Calu3 (cell line): Measurements from ENCODE around the gene TTC33. TPM values are rescaled to one million over a fixed set of nuclear protein-coding genes. Genes with fewer than 3 reads are reported as not detected.
"Not testable (repeated sequence)": the region's sequence is repeated elsewhere in the genome, so short reads cannot be mapped to it uniquely, and the experiment has no call there.

ENCODE experiments used
- BruUV-seq: library from RNA; stranded (reverse); fragments of 400-500 nt; replicated peaks from 2 replicates; lab custom pipeline; 2021; lab: Mats Ljungman, UMichigan
- CTCF ChIA-PET: fragments of 300-600 bp; sonication (Branson Sonifier 250); formaldehyde crosslinking; loops from one replicate; lab custom pipeline; 2022; ENCODE audit warnings: antibody characterized with exemption; lab: Charles Lee
- DNase-seq: peaks from one replicate; pipeline ENCODE4 v3.0.0; 2022
- H3K27ac Mint-ChIP-seq: one replicate; pipeline ENCODE4 v1.8.0; 2022; ENCODE audit warnings: mixed read lengths; ENCODE audit not compliant: unreplicated experiment
- H3K27me3 Mint-ChIP-seq: one replicate; pipeline ENCODE4 v1.8.0; 2022; ENCODE audit warnings: mixed read lengths; ENCODE audit not compliant: unreplicated experiment
- H3K36me3 Mint-ChIP-seq: one replicate; pipeline ENCODE4 v1.8.0; 2022; ENCODE audit warnings: mild to moderate bottlenecking, moderate library complexity, mixed read lengths; ENCODE audit not compliant: insufficient read depth, unreplicated experiment
- H3K4me1 Mint-ChIP-seq: one replicate; pipeline ENCODE4 v1.8.0; 2022; ENCODE audit warnings: mild to moderate bottlenecking, low read depth, mixed read lengths; ENCODE audit not compliant: unreplicated experiment
- H3K4me3 Mint-ChIP-seq: one replicate; pipeline ENCODE4 v1.8.0; 2022; ENCODE audit warnings: mild to moderate bottlenecking, low read depth, moderate library complexity, mixed read lengths; ENCODE audit not compliant: unreplicated experiment
- H3K9me3 Mint-ChIP-seq: one replicate; pipeline ENCODE4 v1.8.0; 2022; ENCODE audit warnings: low read depth, mixed read lengths; ENCODE audit not compliant: unreplicated experiment
- CTCF ChIP-seq: fragments of 200-600 bp; IDR thresholded peaks from one replicate; pipeline ENCODE4 v1.8.0; 2022; ENCODE audit warnings: antibody characterized with exemption; ENCODE audit not compliant: unreplicated experiment
- intact Hi-C: fragments of 100-400 bp; cut with micrococcal nuclease; formaldehyde crosslinking; loops from one replicate; pipeline ENCODE4 v1.10.0; 2022; ENCODE audit not compliant: unreplicated experiment
- total RNA-seq: library from RNA; stranded (reverse); gene quantifications from 2 replicates; pipeline ENCODE4 v1.2.3, GENCODE V29; 2022

The TTC33 gene
- total RNA-seq, 1 experiment from 2014 or later: 11.3 TPM

DNA sequence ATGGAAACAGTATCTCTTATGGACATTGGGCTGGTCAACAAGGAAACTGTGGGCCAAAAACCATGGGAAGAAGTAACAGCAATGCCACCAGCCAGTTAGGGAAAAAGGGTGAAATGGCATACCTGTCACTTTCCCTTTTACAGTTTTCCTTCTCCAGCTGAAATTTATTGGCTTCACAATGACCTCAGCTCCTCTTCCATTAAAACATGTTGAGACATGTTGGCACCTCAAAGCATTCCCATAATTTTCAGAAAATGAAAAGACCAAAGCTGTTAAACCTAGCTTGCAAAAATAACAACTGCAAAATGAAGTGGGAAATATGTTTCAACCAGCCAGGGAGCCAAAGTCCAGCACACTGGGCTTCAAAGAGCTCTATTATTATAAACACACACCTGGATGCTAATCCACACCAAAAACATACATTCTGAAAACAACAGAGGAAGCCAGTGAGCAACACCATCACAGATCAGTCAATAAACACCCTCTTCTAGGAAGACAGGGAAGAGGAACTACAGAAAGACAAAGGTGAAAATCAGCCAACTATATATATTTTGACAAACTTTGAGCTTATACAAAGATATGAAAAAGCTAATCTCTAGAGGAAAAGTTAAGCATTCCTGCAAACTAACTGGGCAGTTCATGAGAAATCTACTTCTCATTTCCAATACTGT is 154.4 kb downstream of the TTC33 start:
- CTCF ChIA-PET: interaction anchor here (0.6 kb wide), 2 partner anchors 15 to 129 kb away, joined by 3 read pairs; no protein-coding TSS in a partner anchor
- no peak for TF ChIP-seq CTCF
- no peaks in the 10 kb centered on the region for H3K27me3 Mint-ChIP-seq
- no peaks in the 10 kb centered on the region for H3K36me3 Mint-ChIP-seq
- no peaks in the 10 kb centered on the region for H3K4me1 Mint-ChIP-seq
- H3K9me3 Mint-ChIP-seq: no peaks in the 10 kb centered on the region
- intact Hi-C loops: no loop called here
- BruUV-seq: no TSS peak
- no peak for DNase-seq
- no peak overlapping the region for H3K4me3 Mint-ChIP-seq
- no peak overlapping the region for H3K27ac Mint-ChIP-seq

- no peak overlapping the region for H3K4me3 Mint-ChIP-seq
- TF ChIP-seq CTCF: no peak
- no peaks in the 10 kb centered on the region for H3K36me3 Mint-ChIP-seq
- no peaks in the 10 kb centered on the region for H3K27me3 Mint-ChIP-seq
- CTCF ChIA-PET: no interaction called here
- no TSS peak for BruUV-seq
- H3K27ac Mint-ChIP-seq: no peak overlapping the region
- H3K9me3 Mint-ChIP-seq: no peaks in the 10 kb centered on the region
- no peak for DNase-seq
- H3K4me1 Mint-ChIP-seq: no peaks in the 10 kb centered on the region
- intact Hi-C loops: no loop called here
Observed at GRCh38 chr5:40600383-40600782, 155.4 kb downstream of the TTC33 start.

DNA sequence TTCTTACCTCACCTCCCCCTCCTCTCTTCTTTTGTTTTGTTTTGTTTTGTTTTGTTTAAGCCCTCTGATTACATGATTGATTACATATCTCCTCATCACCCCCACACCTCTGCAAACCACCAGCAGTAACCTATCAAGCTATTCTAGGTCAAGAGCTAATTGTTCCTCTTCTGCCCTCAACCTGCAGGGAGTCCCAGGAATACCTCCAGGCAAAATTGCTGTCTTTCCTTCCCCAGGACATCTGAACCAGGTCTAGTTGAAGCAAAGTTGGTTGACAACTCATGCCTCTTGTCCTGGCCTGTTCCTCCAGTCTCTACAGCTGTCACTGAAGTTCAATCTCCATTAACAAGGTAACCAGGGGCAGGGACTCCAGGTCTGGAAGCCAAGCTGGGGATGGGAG is 156.1 kb downstream of the TTC33 start:
- no peaks in the 10 kb centered on the region for H3K27me3 Mint-ChIP-seq
- H3K36me3 Mint-ChIP-seq: no peaks in the 10 kb centered on the region
- DNase-seq: no peak
- H3K27ac Mint-ChIP-seq: no peak overlapping the region
- no TSS peak for BruUV-seq
- TF ChIP-seq CTCF: no peak
- CTCF ChIA-PET: interaction anchor here (0.6 kb wide), 1 partner anchor 44 kb away, joined by 3 read pairs; no protein-coding TSS in a partner anchor
- no peaks in the 10 kb centered on the region for H3K9me3 Mint-ChIP-seq
- no peaks in the 10 kb centered on the region for H3K4me1 Mint-ChIP-seq
- intact Hi-C loops: no loop called here
- no peak overlapping the region for H3K4me3 Mint-ChIP-seq

- Mint-ChIP-seq H3K9me3 (no peaks in the 10 kb centered on the region), H3K4me3 (no peak overlapping the region), H3K36me3 (no peaks in the 10 kb centered on the region), H3K27me3 (no peaks in the 10 kb centered on the region), H3K27ac (no peak overlapping the region), H3K4me1 (no peaks in the 10 kb centered on the region)
- intact Hi-C loops: no loop called here
- DNase-seq: no peak
- no peak for TF ChIP-seq CTCF
- no TSS peak for BruUV-seq
- CTCF ChIA-PET: no interaction called here
Observed at GRCh38 chr5:40594811-40595210, 160.9 kb downstream of the TTC33 start.

DNA sequence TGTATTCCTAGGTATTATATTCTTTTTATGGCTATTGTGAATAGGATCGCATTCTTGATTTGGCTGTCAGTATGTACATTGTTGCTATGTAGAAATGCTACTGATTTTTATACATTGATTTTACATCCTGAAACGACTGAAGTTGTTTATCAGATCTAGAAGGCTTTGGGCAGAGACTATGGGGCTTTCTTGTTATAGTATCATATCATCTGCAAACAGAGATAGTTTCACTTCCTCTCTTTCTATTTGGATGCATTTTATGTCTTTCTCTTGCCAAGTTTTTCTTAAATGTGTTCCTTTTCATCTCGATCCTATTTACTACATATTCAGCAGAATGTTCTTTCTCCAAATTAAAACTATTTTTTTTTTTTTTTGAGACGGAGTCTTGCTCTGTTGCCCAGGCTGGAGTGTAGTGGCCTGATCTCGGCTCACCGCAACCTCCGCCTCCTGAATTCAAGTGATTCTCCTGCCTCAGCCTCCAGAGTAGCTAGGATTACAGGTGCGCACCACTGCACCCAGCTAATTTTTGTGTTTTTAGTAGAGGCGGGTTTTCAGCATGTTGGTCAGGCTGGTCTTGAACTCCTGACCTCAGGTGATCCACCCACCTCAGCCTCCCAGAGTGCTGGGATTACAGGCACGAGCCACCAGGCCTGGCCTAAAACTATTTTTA is 163.9 kb downstream of the TTC33 start:
- H3K36me3 Mint-ChIP-seq, H3K9me3 Mint-ChIP-seq, H3K4me3 Mint-ChIP-seq, H3K27ac Mint-ChIP-seq, CTCF ChIA-PET, H3K27me3 Mint-ChIP-seq, DNase-seq, intact Hi-C loops, BruUV-seq, H3K4me1 Mint-ChIP-seq: not testable (repeated sequence)
